Stimulated activated CD8-positive, alpha-beta memory T cell treated with anti-CD3 and anti-CD28 coated beads, Interleukin-15, amount 100 ng/mL, for 1 hour (primary cell): ENCODE measurements around the gene C10orf90.

ENCODE experiments used
- DNase-seq: peaks from one replicate; pipeline ENCODE4 v3.0.0-alpha.2; 2020; ENCODE audit warnings: low read depth

C10orf90 gene

DNA sequence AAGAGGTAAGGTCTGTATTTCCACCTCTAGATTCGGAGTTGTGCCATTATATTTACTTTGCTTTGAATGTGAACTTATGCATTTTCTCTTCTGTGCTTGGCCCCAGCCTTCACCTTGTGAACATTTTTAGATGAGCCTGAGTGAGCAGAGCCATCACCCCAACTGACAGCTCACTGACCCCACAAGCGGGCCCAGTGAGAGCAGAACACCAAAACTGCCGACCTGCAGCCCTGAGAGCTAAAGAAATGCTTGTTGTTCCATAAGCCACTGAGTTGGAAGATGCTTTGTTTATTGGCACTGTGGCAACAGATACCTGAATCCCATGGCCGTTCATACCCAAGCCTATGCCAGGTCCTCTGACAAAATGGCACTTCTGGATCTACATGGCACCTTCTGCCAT is 37.8 kb downstream of the C10orf90 start:
- DNase-seq: no peak

GRCh38 chr10:126629925-126630624 is 40.4 kb downstream of the C10orf90 start:
- DNase-seq: no peak

DNA sequence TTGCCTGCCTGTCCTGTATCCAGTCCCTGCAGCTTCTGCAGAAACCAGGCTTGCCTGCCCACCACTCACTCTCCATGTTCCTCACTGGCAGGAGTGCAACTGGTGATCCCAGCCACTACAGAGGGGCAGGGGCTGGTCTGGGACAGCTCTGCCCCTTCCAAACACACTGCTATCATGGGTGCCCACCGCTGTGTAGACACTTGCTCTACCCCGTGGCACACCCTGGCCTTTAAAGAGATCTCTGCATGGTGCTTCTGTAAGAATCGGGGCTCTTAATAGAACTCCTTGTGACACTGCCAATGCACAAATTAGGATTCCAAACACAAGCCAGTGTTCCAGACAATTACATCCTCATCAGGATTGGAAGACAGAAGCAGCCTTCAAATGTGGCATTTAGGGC is 41.7 kb downstream of the C10orf90 start:
- no peak for DNase-seq

- no peak for DNase-seq
Observed at GRCh38 chr10:126621846-126622245, 48.6 kb downstream of the C10orf90 start.

GRCh38 chr10:126618466-126618865 is 52.0 kb downstream of the C10orf90 start:
- DNase-seq: no peak

GRCh38 chr10:126617733-126618132 is 52.8 kb downstream of the C10orf90 start:
- no peak for DNase-seq

DNA sequence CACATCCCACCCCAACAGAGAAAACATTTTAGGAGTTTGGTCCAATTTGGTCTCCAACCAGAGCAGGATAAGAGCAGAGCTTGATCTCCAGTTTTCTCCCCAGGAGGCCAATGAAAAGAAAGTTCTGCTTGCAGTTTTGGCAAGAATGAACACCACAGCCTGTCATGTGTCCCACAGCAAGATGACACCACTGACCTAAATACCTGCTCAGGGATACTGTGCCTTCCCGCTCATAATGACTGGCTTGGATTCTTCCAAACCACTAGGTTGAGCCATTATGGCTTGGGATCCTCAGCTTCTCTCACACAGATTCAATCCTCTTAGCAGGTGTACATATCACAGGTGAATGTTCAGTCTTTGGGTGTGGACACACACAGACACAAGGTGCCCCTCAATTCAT is 53.3 kb downstream of the C10orf90 start:
- DNase-seq: no peak

GRCh38 chr10:126616737-126617136 is 53.8 kb downstream of the C10orf90 start:
- DNase-seq: no peak

DNA sequence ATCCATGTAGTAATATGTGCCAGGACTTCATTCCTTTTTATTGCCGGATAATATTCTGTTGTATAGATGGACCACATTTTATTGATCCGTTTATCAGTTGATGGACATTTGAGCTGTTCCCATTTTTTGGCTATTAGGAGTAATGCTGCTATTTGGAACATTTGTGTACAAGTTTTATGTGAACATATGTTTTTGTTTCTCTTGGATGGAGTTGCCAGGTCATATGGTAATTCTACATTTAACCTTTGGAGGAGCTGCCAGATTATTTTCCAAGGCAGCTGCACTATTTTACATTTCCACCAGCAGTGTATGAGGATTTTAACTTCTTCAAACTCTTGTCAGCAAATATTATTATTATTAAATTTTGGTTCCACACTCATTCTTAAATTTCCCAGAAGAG is 59.2 kb downstream of the C10orf90 start:
- DNase-seq: no peak

GRCh38 chr10:126609566-126609965 is 60.9 kb downstream of the C10orf90 start:
- DNase-seq: no peak

DNA sequence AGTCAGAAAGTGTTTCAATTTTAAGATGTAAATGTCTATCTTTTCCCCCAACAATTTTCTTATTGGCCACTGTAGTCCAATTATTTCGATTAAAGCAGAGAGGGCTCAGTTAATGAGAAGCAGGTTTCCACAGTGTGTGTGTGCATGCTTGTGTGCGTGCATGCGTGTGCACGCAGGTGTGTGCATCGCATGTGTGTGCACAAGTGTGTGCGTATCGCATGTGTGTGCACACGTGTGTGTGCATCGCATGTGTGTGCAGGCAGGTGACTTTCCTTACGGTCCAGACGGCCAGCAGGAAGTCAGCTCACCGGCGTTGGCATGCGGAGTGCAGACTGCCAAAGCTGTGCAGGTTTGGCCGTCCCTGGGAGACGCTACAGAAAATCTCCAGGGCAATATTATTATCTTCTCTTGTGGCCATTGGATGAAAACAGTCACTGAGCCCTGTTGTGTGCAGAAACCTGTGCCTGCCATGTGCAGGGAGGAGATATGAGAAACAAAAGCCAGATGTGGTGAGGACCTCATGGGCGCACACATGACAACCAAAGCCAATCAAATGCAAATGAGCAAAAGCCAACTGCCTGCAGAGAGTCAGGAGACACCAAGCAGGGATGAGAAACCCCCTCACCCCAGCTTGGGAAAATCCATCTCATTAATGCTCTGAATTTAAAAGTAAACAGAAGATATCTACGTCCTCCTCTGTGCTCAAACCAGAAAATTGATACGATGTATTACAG is 70.4 kb downstream of the C10orf90 start:
- no peak for DNase-seq

DNA sequence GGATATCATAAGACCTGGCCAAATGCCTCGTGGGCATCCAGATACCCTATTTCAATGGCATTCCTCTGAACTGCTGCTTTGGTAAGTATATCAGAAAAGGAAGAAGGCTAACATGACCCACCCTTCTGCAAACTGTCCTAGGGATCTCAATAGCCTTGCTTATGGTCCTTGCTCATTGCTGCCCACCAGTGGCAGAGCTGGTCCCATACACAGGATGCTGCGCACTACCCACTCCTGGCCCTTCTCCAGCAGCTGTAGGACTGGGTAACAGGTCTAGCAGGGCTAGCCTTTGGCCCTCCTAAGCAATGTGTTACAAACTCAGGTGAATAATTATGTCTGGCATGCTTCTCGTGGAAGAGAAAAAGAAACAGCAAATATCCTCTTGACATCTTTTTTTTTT is 72.5 kb downstream of the C10orf90 start:
- no peak for DNase-seq

DNA sequence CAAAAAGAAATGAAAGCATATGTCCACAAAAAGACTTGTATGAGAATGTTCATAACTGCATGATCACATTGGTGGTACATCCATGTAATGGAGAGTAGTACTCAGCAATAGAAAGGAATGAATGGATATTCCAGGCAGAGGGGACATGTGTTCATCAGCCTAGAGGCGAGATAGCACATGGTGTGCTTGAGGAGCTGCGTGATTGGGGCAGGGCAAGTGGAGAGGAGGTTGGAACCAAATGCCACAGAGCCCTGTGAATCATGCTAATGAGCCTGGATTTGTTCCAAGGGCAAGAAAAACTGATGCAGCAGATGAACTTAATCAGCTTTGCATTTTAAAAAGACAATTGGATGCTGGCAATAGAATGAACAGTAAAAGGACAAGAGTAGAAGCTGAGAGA is 73.3 kb downstream of the C10orf90 start:
- no peak for DNase-seq

DNA sequence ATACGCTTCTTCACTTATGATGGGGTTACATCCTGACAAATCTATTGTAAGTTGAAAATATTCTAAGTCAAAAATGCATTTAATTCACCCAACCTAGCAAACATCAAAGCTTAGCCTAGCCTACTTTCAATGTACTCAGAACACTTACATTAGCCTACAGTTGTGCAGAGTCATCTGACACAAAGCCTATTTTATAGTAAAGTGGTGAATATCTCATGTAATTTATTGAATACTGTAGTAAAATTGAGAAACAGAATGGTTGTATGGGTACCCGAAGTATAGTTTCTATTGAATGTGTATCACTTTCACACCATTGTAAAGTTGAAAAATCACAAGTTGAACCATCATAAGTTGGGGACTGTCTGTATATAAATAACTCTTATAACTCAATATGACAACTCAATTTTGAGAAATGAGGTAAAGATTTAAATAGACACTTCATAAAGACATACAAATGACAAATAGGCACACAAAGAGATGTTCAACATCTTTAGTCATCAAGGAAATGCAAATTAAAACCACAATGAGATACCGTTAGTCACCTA is 73.9 kb downstream of the C10orf90 start:
- no peak for DNase-seq

GRCh38 chr10:126595160-126595559 is 75.3 kb downstream of the C10orf90 start:
- DNase-seq: no peak

DNA sequence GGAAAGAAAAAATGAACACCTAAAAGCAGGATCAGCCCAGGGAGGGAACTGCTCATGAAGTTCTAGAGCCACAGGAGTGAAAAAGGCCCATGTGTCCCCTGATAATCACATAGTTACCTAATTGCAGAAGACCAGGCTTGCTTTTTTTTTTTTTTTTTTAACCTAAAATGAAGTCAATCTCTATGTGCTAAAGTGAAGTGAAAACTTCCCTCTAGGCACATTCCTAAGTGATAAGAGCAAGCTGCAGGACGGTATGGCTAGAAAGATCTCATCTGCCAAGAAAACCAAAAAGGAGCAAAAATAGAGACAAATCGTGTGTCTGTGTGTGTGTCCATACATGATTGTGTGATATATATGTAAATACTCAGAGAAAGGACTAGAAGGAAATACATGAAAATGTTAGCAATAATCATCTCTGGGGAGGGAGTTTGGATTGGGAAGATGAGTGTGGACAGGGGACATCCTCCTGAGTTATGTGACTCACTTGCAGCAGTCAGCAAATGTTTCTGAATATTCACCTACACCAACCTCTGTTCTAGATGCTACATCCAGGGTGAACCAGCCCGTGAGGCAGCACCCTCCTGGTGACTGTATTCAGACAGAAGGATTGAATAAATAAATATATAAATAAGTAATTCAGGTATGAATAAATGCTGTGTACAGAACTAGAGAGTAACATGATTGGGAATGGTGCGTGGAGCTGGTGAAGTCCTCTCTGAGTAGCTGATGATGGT is 76.4 kb downstream of the C10orf90 start:
- DNase-seq: no peak

DNA sequence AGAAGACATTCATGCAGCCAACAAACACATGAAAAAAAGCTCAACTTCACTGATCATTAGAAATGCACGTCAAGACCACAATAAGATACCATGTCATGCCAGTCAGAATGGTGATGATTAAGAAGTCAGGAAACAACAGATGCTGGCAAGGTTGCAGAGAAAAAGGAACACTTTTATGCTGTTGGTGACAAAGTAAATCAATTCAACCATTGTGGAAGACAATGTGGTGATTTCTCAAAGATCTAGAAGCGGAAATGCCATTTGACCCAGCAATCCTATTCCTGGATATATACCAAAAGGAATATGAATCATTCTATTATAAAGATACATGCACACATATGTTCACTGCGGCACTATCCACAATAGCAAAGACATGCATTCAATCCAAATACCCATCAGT is 77.6 kb downstream of the C10orf90 start:
- no peak for DNase-seq

DNA sequence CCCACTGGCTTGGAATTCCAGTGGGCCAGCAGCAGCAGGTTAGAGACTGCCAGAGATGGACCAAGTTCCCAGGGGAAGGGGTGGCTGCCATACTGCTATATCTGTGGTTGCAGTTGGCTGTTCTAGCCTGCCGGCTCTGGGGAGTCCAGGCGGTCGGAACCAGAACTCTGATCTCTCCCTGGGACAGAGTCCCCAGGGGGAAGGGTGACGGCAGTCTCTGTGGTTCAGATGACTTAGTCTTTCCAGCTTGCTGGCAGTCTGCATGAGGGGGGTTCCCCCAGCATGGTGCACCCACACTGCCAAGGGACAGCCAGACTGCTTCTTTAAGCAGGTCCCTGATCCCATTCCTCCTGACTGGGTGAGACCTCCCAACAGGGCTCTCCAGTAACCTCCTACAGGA is 82.5 kb downstream of the C10orf90 start:
- DNase-seq: no peak

DNA sequence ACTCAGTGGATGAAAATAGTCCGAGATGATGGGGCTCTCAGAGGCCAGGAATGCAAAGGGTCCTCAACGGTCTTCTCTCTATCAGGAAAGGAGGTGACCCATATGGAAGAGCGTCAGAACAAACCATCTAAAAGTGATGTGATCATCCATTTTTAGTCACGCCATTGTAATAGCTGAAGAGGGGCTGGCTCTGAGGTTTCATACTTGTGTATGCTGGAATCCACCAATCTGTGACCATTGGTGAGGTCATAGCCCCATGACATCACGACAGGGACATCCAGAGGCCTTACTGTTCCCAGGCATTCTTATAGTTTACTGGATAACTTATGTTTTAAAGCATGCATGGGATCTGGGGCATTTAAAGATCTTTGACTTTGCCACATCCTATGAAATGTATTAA is 83.6 kb downstream of the C10orf90 start:
- DNase-seq: no peak

GRCh38 chr10:126586128-126586527 is 84.4 kb downstream of the C10orf90 start:
- DNase-seq: no peak

DNA sequence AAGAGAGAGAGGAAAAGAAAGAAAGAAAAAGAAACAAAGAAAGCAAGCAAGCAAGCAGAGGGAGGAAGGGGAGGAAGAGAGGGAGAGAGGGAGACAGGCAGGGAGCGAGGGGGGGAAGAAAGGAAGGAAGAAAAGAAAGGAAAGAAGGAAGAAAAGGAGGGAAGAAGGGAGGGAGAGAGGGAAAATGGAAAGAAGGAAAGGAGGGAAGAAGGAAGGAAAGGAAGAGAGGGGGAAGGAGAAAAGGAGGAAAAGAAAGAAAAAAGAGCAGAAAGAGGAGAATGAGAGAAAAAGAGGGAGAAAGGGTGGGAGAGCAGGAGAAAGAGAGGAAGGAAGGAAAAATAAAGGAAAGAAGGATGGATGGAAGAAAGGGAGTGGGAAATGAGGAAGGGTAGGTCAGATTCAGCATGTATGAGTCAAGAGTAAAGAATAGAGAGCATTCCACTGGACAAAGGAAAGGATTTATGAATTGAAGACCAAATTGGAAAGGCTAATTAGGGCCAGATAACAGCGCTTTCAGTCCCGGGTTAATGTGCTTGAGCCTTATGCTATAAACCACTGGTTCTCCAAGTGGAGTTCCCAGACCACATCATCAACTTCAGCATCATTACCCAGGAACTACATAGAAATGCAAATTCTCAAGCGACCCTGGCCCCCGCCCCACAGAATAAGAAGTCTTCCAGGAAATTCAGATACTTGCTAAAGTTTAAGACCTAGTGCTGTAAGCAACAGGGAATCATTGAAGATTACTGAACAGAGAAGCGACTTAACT is 85.1 kb downstream of the C10orf90 start:
- DNase-seq: no peak

- DNase-seq: no peak
Observed at GRCh38 chr10:126584836-126585235, 85.7 kb downstream of the C10orf90 start.
